PC-3 (cell line): Measurements from ENCODE around the gene IGLL1. TPM values are rescaled to one million over a fixed set of nuclear protein-coding genes. Genes with fewer than 3 reads are reported as not detected.

Source experiments
- ATAC-seq: fragments of 200-7000 bp; cut with Tn5 transposase; 2 replicates; pipeline ENCODE4 v1.9.1; 2020; ENCODE audit warnings: mild to moderate bottlenecking, moderate library complexity
- BruUV-seq: library from RNA; stranded (reverse); fragments of 400-500 nt; replicated peaks from 2 replicates; lab custom pipeline; 2021; lab: Mats Ljungman, UMichigan
- CTCF ChIA-PET: fragments of 300-600 bp; sonication (Branson Sonifier 250); formaldehyde crosslinking; loops from one replicate; lab custom pipeline; 2022; ENCODE audit warnings: antibody characterized with exemption; lab: Charles Lee
- POLR2A ChIA-PET: fragments of 300-600 bp; sonication (Branson Sonifier 250); formaldehyde crosslinking; loops from one replicate; lab custom pipeline; 2022; ENCODE audit warnings: antibody characterized with exemption; ENCODE audit not compliant: unreplicated experiment; lab: Charles Lee
- DNase-seq: peaks from one replicate; pipeline ENCODE4 v3.0.0-alpha.2; 2015
- H2AFZ ChIP-seq: fragments of 300-600 bp; sonication (generic); 2 replicates; pipeline ENCODE4 v1.6.0; 2016; ENCODE audit warnings: antibody characterized with exemption, low read length
- H3F3A ChIP-seq: fragments of 300-600 bp; sonication (generic); one replicate; pipeline ENCODE4 v1.6.0; 2017; ENCODE audit warnings: antibody characterized with exemption, low read length, control low read depth, mild to moderate bottlenecking; ENCODE audit not compliant: unreplicated experiment
- H3K27ac ChIP-seq: fragments of 300-600 bp; sonication (generic); 2 replicates; pipeline ENCODE4 v1.5.1; 2016; ENCODE audit warnings: mild to moderate bottlenecking, low read length
- H3K27me3 ChIP-seq: fragments of 300-600 bp; sonication (generic); 2 replicates; pipeline ENCODE4 v1.6.1; 2016; ENCODE audit warnings: low read length, mixed read lengths
- H3K36me3 ChIP-seq: fragments of 300-600 bp; sonication (generic); 2 replicates; pipeline ENCODE4 v1.6.1; 2016; ENCODE audit warnings: low read depth, mixed run types, low read length, mixed read lengths
- H3K4me1 ChIP-seq: fragments of 300-600 bp; sonication (generic); 2 replicates; pipeline ENCODE4 v1.5.1; 2016; ENCODE audit warnings: low read length; ENCODE audit not compliant: insufficient read depth
- H3K4me2 ChIP-seq: fragments of 300-600 bp; sonication (generic); 2 replicates; pipeline ENCODE4 v1.6.0; 2016; ENCODE audit warnings: low read length
- H3K4me3 ChIP-seq: fragments of 300-600 bp; sonication (generic); 2 replicates; pipeline ENCODE4 v1.5.1; 2016; ENCODE audit warnings: mild to moderate bottlenecking, low read length, mixed read lengths
- H3K79me2 ChIP-seq: fragments of 300-600 bp; sonication (generic); 2 replicates; pipeline ENCODE4 v1.6.1; 2017; ENCODE audit warnings: low read length, mixed read lengths
- H3K9ac ChIP-seq: fragments of 300-600 bp; sonication (generic); 2 replicates; pipeline ENCODE4 v1.6.0; 2016; ENCODE audit warnings: mild to moderate bottlenecking, low read length
- H3K9me2 ChIP-seq: fragments of 300-600 bp; sonication (generic); replicated peaks from 2 replicates; pipeline ENCODE4 v1.6.1; 2016; ENCODE audit warnings: mixed run types, low read length, mixed read lengths
- H3K9me3 ChIP-seq: fragments of 300-600 bp; sonication (generic); 2 replicates; pipeline ENCODE4 v1.6.1; 2016; ENCODE audit warnings: low read length, mixed read lengths
- H4K20me1 ChIP-seq: fragments of 300-600 bp; sonication (generic); 2 replicates; pipeline ENCODE4 v1.6.1; 2016; ENCODE audit warnings: low read length, mixed read lengths
- EZH2 ChIP-seq: fragments of 300-600 bp; sonication (generic); IDR thresholded peaks from one replicate; pipeline ENCODE4 v1.6.1; 2017; ENCODE audit warnings: antibody characterized with exemption, mild to moderate bottlenecking, low read length; ENCODE audit not compliant: unreplicated experiment
- EZH2phosphoT487 ChIP-seq: fragments of 300-600 bp; sonication (generic); IDR thresholded peaks from 2 replicates; pipeline ENCODE4 v1.6.1; 2018; ENCODE audit warnings: mild to moderate bottlenecking, antibody characterized with exemption, low read length, borderline replicate concordance
- intact Hi-C: fragments of 100-400 bp; cut with micrococcal nuclease; formaldehyde crosslinking; loops from 2 replicates; pipeline ENCODE4 v1.9.0; 2023
- total RNA-seq: library from RNA; depleted of rRNA; stranded (reverse); fragments of >200 nt; gene quantifications from 2 replicates; pipeline ENCODE4 v1.2.3, GENCODE V29; 2014
- TF ChIP-seq, protein P1 (sequence below): fragments of 300-600 bp; sonication (generic); conservative IDR thresholded peaks from 2 replicates; pipeline ENCODE4 v1.5.1; 2017; ENCODE audit warnings: antibody characterized with exemption, low read depth, mild to moderate bottlenecking, low read length

IGLL1 gene
- total RNA-seq, 1 experiment from 2014 or later = not detected

DNA sequence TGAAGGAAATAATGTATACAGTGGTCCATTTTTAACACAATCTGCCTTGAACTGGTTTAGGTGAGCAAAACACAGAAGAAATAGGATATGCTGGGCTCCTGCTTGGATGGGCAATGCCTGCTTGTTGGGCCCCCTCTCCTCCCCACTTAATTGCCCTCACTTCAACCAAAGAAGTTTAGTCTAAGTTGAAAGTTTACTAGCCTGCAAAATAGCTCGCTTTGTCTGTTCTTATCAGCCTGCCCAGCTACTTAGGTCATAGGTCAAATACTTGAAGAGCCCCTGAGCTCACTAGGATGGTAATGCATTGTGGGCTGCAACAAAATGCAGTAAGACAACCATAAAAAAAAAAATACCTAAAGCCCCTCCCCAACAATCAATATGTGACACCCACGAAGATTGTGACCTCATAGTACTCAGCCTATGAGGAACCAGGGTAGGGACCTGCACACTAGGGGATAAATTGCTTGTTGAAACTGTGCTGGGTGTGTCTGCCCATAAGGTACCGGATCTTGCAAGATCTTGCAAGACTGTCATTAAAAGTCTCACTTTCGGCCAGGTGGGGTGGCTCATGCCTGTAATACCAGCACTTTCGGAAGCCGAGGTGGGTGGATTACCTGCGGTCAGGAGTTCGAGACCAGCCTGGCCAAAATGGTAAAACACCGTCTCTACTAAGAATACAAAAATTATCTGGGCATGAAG is 41.1 kb upstream of the IGLL1 start:
- Histone ChIP-seq H3K4me2 (no peak overlapping the region), H2AFZ (no peak overlapping the region), H3F3A (no peaks in the 10 kb centered on the region), H3K27ac (no peak overlapping the region), H4K20me1 (no peaks in the 10 kb centered on the region), H3K4me1 (peaks cover 8% of the 10 kb centered on the region; the same call in 1 of the 2 replicates), H3K9ac (no peak overlapping the region), H3K4me3 (no peak overlapping the region), H3K9me2 (no peaks in the 10 kb centered on the region), H3K36me3 (0 out of 2 replicates have a peak, but pooled peaks cover 2% of the 10 kb centered on the region), H3K79me2 (no peaks in the 10 kb centered on the region), H3K9me3 (no peaks in the 10 kb centered on the region), H3K27me3 (no peaks in the 10 kb centered on the region)
- intact Hi-C loops = no loop called here
- no TSS peak for BruUV-seq
- ChIA-PET CTCF (no interaction called here), POLR2A (no interaction called here)
- no peak for ATAC-seq
- no peak for TF ChIP-seq EZH2phosphoT487
- TF ChIP-seq, protein P1, sequence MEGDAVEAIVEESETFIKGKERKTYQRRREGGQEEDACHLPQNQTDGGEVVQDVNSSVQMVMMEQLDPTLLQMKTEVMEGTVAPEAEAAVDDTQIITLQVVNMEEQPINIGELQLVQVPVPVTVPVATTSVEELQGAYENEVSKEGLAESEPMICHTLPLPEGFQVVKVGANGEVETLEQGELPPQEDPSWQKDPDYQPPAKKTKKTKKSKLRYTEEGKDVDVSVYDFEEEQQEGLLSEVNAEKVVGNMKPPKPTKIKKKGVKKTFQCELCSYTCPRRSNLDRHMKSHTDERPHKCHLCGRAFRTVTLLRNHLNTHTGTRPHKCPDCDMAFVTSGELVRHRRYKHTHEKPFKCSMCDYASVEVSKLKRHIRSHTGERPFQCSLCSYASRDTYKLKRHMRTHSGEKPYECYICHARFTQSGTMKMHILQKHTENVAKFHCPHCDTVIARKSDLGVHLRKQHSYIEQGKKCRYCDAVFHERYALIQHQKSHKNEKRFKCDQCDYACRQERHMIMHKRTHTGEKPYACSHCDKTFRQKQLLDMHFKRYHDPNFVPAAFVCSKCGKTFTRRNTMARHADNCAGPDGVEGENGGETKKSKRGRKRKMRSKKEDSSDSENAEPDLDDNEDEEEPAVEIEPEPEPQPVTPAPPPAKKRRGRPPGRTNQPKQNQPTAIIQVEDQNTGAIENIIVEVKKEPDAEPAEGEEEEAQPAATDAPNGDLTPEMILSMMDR = no peak
- DNase-seq = no peak

DNA sequence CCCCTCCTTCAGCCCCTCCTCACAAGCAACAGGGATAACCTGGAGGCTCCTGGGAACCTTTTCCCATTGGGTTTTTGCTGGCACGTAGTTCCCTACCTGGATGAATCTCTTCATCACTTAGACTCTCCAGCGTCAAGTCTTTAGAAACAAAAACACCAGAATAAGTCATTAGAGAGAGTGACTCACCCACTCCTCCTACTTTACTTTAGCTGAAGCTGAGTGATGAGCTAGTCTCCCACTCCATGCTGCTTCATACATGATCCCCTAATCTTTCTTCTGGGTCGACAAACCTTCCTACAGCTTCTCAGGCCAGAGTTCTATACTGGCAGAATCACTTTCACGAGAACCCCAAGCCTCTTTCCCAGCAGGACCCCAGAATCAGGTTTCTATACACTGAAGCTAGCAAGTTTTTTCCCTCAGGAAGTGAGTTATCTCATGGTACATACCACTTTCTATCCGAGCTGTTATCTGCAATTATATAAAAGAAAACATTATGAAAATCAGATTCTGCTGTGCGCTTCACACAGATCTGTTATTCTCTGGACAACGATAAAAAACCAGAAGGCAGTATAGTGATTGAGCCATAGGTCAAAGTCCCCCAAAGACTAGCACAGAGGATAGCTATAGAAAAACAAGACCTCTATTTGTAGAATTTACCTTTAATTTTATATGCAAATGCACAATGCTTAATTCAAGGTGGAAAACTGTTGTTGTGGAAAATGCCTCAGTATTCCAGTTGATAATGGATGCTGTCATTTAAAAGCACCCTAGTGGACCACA is 33.3 kb upstream of the IGLL1 start:
- ATAC-seq = no peak
- no peak overlapping the region for H2AFZ ChIP-seq
- no peak for DNase-seq

More for the DNA sequence above, 33.3 kb upstream of the IGLL1 start:
- Histone ChIP-seq H3K9ac (no peak overlapping the region), H3K36me3 (no peaks in the 10 kb centered on the region), H3K9me2 (no peaks in the 10 kb centered on the region), H3K4me3 (no peak overlapping the region), H3F3A (no peaks in the 10 kb centered on the region), H3K4me1 (no peaks in the 10 kb centered on the region), H3K9me3 (no peaks in the 10 kb centered on the region), H3K27ac (no peak overlapping the region), H4K20me1 (no peaks in the 10 kb centered on the region), H3K27me3 (no peaks in the 10 kb centered on the region), H3K4me2 (no peak overlapping the region), H3K79me2 (no peaks in the 10 kb centered on the region)
- ChIA-PET POLR2A (no interaction called here), CTCF (no interaction called here)
- BruUV-seq = no TSS peak
- intact Hi-C loops = no loop called here
- TF ChIP-seq EZH2 (no peak), EZH2phosphoT487 (no peak)
- TF ChIP-seq, protein P1 = no peak
